ENCODE data around the gene GNAT1. TPM values are rescaled to one million over a fixed set of nuclear protein-coding genes. Genes with fewer than 3 reads are reported as not detected.

Gene GNAT1
- total and polyA plus RNA-seq, 5 donors, result not detected

- DNase-seq (peak; percentile 67 to 84 (median 82)), ATAC-seq (peak; percentile 80 to 86)
- no peaks in the 10 kb centered on the region for H3K4me1 ChIP-seq (ENCODE audit: control insufficient read depth, insufficient read depth, low read length)
Observed at GRCh38 chr3:50154840-50155490, 36.4 kb upstream of the GNAT1 start, which contains the start of gene SEMA3F. Gene SEMA3F, plus strand, starts transcription at chr3:50155324. Its CDS starts 4,299 bp downstream, at chr3:50159623.

GRCh38 chr3:50155491-50155878 lies 35.9 kb upstream of the GNAT1 start:
- H3K27ac ChIP-seq (ENCODE audit: low read length), result peak overlapping the region; percentile 40
- ATAC-seq (no peak), DNase-seq (no peak)
- H3K4me1 ChIP-seq (ENCODE audit: control insufficient read depth, insufficient read depth, low read length), result no peaks in the 10 kb centered on the region
- WGBS, result 3% methylated on average over 37 of the region's 37 CpGs
- intact Hi-C loops (cut with DNase I), result no loop called here
- H3K27me3 ChIP-seq (ENCODE audit: control insufficient read depth, insufficient read depth), result no peaks in the 10 kb centered on the region
- H3K4me3 ChIP-seq (ENCODE audit: low read length), result peak overlapping the region; percentile 60
- no peaks in the 10 kb centered on the region for H3K9me3 ChIP-seq (ENCODE audit: control insufficient read depth, low read length)

More at GRCh38 chr3:50154840-50155490, 36.4 kb upstream of the GNAT1 start, which contains the start of gene SEMA3F:
- Histone ChIP-seq H3K27ac (ENCODE audit: low read length) (peak within 1 kb of the TSS; percentile 56), H3K9me3 (ENCODE audit: control insufficient read depth, low read length) (no peaks in the 10 kb centered on the region), H3K4me3 (ENCODE audit: low read length) (peak within 1 kb of the TSS; percentile 60), H3K27me3 (ENCODE audit: control insufficient read depth, insufficient read depth) (no peaks in the 10 kb centered on the region)
- whole genome bisulfite sequencing, result under 1% methylated on average over 94 of the region's 98 CpGs
- intact Hi-C loops (cut with DNase I), result no loop called here

- ATAC-seq (no peak), DNase-seq (no peak)
- H3K9me3 ChIP-seq (ENCODE audit: control insufficient read depth, low read length), result no peaks in the 10 kb centered on the region
- H3K4me3 ChIP-seq (ENCODE audit: low read length), result peak overlapping the region; percentile 60
- intact Hi-C loops (cut with DNase I), result loop anchor here in 1 of 4 donors (2.0 kb wide), 1 partner anchor 33 kb away; no protein-coding TSS in a partner anchor
- H3K27ac ChIP-seq (ENCODE audit: low read length), result peak overlapping the region; percentile 56
- no peaks in the 10 kb centered on the region for H3K27me3 ChIP-seq (ENCODE audit: control insufficient read depth, insufficient read depth)
- 39% methylated on average over 13 of the region's 13 CpGs for WGBS
- no peaks in the 10 kb centered on the region for H3K4me1 ChIP-seq (ENCODE audit: control insufficient read depth, insufficient read depth, low read length)
Observed at GRCh38 chr3:50155891-50156290, 35.5 kb upstream of the GNAT1 start.

- no peaks in the 10 kb centered on the region for H3K27me3 ChIP-seq (ENCODE audit: control insufficient read depth, insufficient read depth)
- intact Hi-C loops (cut with DNase I), result loop anchor here in 1 of 4 donors (2.0 kb wide), 1 partner anchor 32 kb away; no protein-coding TSS in a partner anchor
- H3K4me1 ChIP-seq (ENCODE audit: control insufficient read depth, insufficient read depth, low read length), result no peaks in the 10 kb centered on the region
- H3K27ac ChIP-seq (ENCODE audit: low read length), result peak overlapping the region; percentile 32
- ATAC-seq, result no peak
- peak in 1 of 3 donors; percentile 56 for DNase-seq
- peak overlapping the region; percentile 60 for H3K4me3 ChIP-seq (ENCODE audit: low read length)
- 45% methylated on average over 20 of the region's 20 CpGs for WGBS
- no peaks in the 10 kb centered on the region for H3K9me3 ChIP-seq (ENCODE audit: control insufficient read depth, low read length)
Observed at GRCh38 chr3:50156549-50157493, 34.6 kb upstream of the GNAT1 start.

- WGBS, result 72% methylated on average over 12 of the region's 12 CpGs
- H3K9me3 ChIP-seq (ENCODE audit: control insufficient read depth, low read length), result no peaks in the 10 kb centered on the region
- intact Hi-C loops (cut with DNase I), result loop anchor here in 1 of 4 donors (2.0 kb wide), 1 partner anchor 31 kb away; no protein-coding TSS in a partner anchor
- H3K27me3 ChIP-seq (ENCODE audit: control insufficient read depth, insufficient read depth), result no peaks in the 10 kb centered on the region
- no peak overlapping the region for H3K4me3 ChIP-seq (ENCODE audit: low read length)
- DNase-seq (no peak), ATAC-seq (no peak)
- H3K4me1 ChIP-seq (ENCODE audit: control insufficient read depth, insufficient read depth, low read length), result peaks cover 2% of the 10 kb centered on the region
- no peak overlapping the region for H3K27ac ChIP-seq (ENCODE audit: low read length)
Observed at GRCh38 chr3:50157827-50158529, 33.4 kb upstream of the GNAT1 start.

GRCh38 chr3:50158530-50159146 lies 32.8 kb upstream of the GNAT1 start:
- DNase-seq (no peak), ATAC-seq (no peak)
- no peak overlapping the region for H3K4me3 ChIP-seq (ENCODE audit: low read length)
- H3K27ac ChIP-seq (ENCODE audit: low read length), result no peak overlapping the region
- 71% methylated on average over 10 of the region's 10 CpGs for WGBS
- H3K27me3 ChIP-seq (ENCODE audit: control insufficient read depth, insufficient read depth), result no peaks in the 10 kb centered on the region
- intact Hi-C loops (cut with DNase I), result no loop called here
- H3K4me1 ChIP-seq (ENCODE audit: control insufficient read depth, insufficient read depth, low read length), result peaks cover 7% of the 10 kb centered on the region
- no peaks in the 10 kb centered on the region for H3K9me3 ChIP-seq (ENCODE audit: control insufficient read depth, low read length)

GRCh38 chr3:50160561-50160983 lies 30.8 kb upstream of the GNAT1 start:
- 45% methylated on average over 7 of the region's 7 CpGs for WGBS
- ATAC-seq (peak; percentile 62 to 85), DNase-seq (peak; percentile 80 to 88 (median 87))
- intact Hi-C loops (cut with DNase I), result no loop called here
- H3K9me3 ChIP-seq (ENCODE audit: control insufficient read depth, low read length), result no peaks in the 10 kb centered on the region
- H3K27ac ChIP-seq (ENCODE audit: low read length), result peak overlapping the region; percentile 54
- no peak overlapping the region for H3K4me3 ChIP-seq (ENCODE audit: low read length)
- peaks cover 20% of the 10 kb centered on the region for H3K4me1 ChIP-seq (ENCODE audit: control insufficient read depth, insufficient read depth, low read length)
- no peaks in the 10 kb centered on the region for H3K27me3 ChIP-seq (ENCODE audit: control insufficient read depth, insufficient read depth)

GRCh38 chr3:50161320-50161719 lies 30.1 kb upstream of the GNAT1 start:
- DNase-seq, result no peak
- H3K4me3 ChIP-seq (ENCODE audit: low read length), result no peak overlapping the region
- ATAC-seq, result peak in 1 of 2 donors; percentile 13
- WGBS, result 61% methylated on average over 13 of the region's 13 CpGs
- intact Hi-C loops (cut with DNase I), result no loop called here
- no peaks in the 10 kb centered on the region for H3K9me3 ChIP-seq (ENCODE audit: control insufficient read depth, low read length)
- H3K27me3 ChIP-seq (ENCODE audit: control insufficient read depth, insufficient read depth), result no peaks in the 10 kb centered on the region
- peak overlapping the region; percentile 54 for H3K27ac ChIP-seq (ENCODE audit: low read length)
- H3K4me1 ChIP-seq (ENCODE audit: control insufficient read depth, insufficient read depth, low read length), result peaks cover 26% of the 10 kb centered on the region

- intact Hi-C loops (cut with DNase I), result no loop called here
- H3K4me3 ChIP-seq (ENCODE audit: low read length), result no peak overlapping the region
- H3K4me1 ChIP-seq (ENCODE audit: control insufficient read depth, insufficient read depth, low read length), result peaks cover 33% of the 10 kb centered on the region
- H3K27me3 ChIP-seq (ENCODE audit: control insufficient read depth, insufficient read depth), result no peaks in the 10 kb centered on the region
- H3K27ac ChIP-seq (ENCODE audit: low read length), result peak overlapping the region; percentile 54
- 78% methylated on average over 5 of the region's 5 CpGs for WGBS
- no peak for DNase-seq
- no peaks in the 10 kb centered on the region for H3K9me3 ChIP-seq (ENCODE audit: control insufficient read depth, low read length)
- no peak for ATAC-seq
Observed at GRCh38 chr3:50162034-50162883, 29.2 kb upstream of the GNAT1 start.
